Caki2 (cell line): ENCODE measurements around the gene SLFN11. TPM values are rescaled to one million over a fixed set of nuclear protein-coding genes. Genes with fewer than 3 reads are reported as not detected.
"Not testable (repeated sequence)": the region's sequence is repeated elsewhere in the genome, so short reads cannot be mapped to it uniquely, and the experiment has no call there.

ENCODE experiments used
- DNase-seq: peaks from one replicate; pipeline ENCODE4 v3.0.0-alpha.2; 2015; ENCODE audit warnings: low read depth
- in situ Hi-C: cut with HindIII; loops from 2 replicates; pipeline ENCODE4 v1.10.0; 2016; ENCODE audit warnings: low sequenced_read_pairs, low pct_unique_long_range_greater_than_20kb, mixed read lengths
- total RNA-seq: library from RNA; depleted of rRNA; stranded (reverse); fragments of >200 nt; shearing (Covaris generic); gene quantifications from 2 replicates; pipeline ENCODE4 v1.2.3, GENCODE V29; 2014; ENCODE audit warnings: low replicate concordance; rRNA removed

The SLFN11 gene
- 0.03 TPM in 1 of 2 replicates, not detected in the other for total RNA-seq

- DNase-seq = no peak
- in situ Hi-C loops = no loop called here
Measured at GRCh38 chr17:35373534-35373983, at the start of gene SLFN11. Gene SLFN11 (minus strand): TSS chr17:35373621. CDS start chr17:35363807, 9,814 bp downstream.

- DNase-seq, in situ Hi-C loops: not testable (repeated sequence)
Measured at GRCh38 chr17:35421069-35421468, 47.6 kb upstream of the SLFN11 start.

GRCh38 chr17:35416659-35417058 is 43.2 kb upstream of the SLFN11 start:
- DNase-seq = no peak
- in situ Hi-C loops = no loop called here

- in situ Hi-C loops, DNase-seq: not testable (repeated sequence)
Measured at GRCh38 chr17:35414707-35415106, 41.3 kb upstream of the SLFN11 start.

- in situ Hi-C loops = no loop called here
Measured at GRCh38 chr17:35414247-35414646, 40.8 kb upstream of the SLFN11 start.

GRCh38 chr17:35407531-35407930 is 34.1 kb upstream of the SLFN11 start:
- no peak for DNase-seq
- in situ Hi-C loops = no loop called here

More at GRCh38 chr17:35414247-35414646, 40.8 kb upstream of the SLFN11 start:
- no peak for DNase-seq

- no peak for DNase-seq
- in situ Hi-C loops = no loop called here
Measured at GRCh38 chr17:35406568-35406967, 33.1 kb upstream of the SLFN11 start.

GRCh38 chr17:35404360-35404759 is 30.9 kb upstream of the SLFN11 start:
- in situ Hi-C loops = no loop called here

GRCh38 chr17:35393783-35394182 is 20.4 kb upstream of the SLFN11 start:
- DNase-seq, in situ Hi-C loops: not testable (repeated sequence)

More at GRCh38 chr17:35404360-35404759, 30.9 kb upstream of the SLFN11 start:
- no peak for DNase-seq

GRCh38 chr17:35390663-35391062 is 17.2 kb upstream of the SLFN11 start:
- DNase-seq = no peak
- in situ Hi-C loops = no loop called here

- in situ Hi-C loops = no loop called here
- DNase-seq = no peak
Measured at GRCh38 chr17:35390156-35390555, 16.7 kb upstream of the SLFN11 start.

GRCh38 chr17:35387496-35387895 is 14.1 kb upstream of the SLFN11 start:
- in situ Hi-C loops = no loop called here
- no peak for DNase-seq

GRCh38 chr17:35377706-35378105 is 4.3 kb upstream of the SLFN11 start:
- DNase-seq = no peak
- in situ Hi-C loops = no loop called here

GRCh38 chr17:35377068-35377467 is 3.6 kb upstream of the SLFN11 start:
- no peak for DNase-seq
- in situ Hi-C loops = no loop called here

GRCh38 chr17:35376245-35376644 is 2.8 kb upstream of the SLFN11 start:
- in situ Hi-C loops = no loop called here
- DNase-seq = no peak

- no peak for DNase-seq
- in situ Hi-C loops = no loop called here
Measured at GRCh38 chr17:35374766-35375344, 1.4 kb upstream of the SLFN11 start.

- in situ Hi-C loops = no loop called here
- DNase-seq = no peak
Measured at GRCh38 chr17:35373984-35374765, 754 bp upstream of the SLFN11 start.

GRCh38 chr17:35372846-35373533 is 431 bp downstream of the SLFN11 start:
- DNase-seq = no peak
- in situ Hi-C loops = no loop called here

- in situ Hi-C loops = no loop called here
Measured at GRCh38 chr17:35371934-35372333, 1.5 kb downstream of the SLFN11 start.

More at GRCh38 chr17:35371934-35372333, 1.5 kb downstream of the SLFN11 start:
- DNase-seq = no peak
